Measurements from ENCODE around the gene RPL10A. TPM values are rescaled to one million over a fixed set of nuclear protein-coding genes. Genes with fewer than 3 reads are reported as not detected.

The RPL10A gene
- total and polyA plus RNA-seq, 2 of the 13 experiments (the other 11 are each of a cell fraction or from before 2014, with no cell fraction given): 1,854 to 2,726 TPM

GRCh38 chr6:35428421-35429149, 39.6 kb upstream of the RPL10A start (continued):
- no peak for TF ChIP-seq TRIM22 (IDR thresholded peaks at IDR 0.05)
- no peak; the same call in 1 of the 2 replicates for TF ChIP-seq KDM5B (CRISPR knock-in tag; IDR thresholded peaks at IDR 0.05; ENCODE audit: borderline replicate concordance)
- TF ChIP-seq GMEB1 (CRISPR knock-in tag; IDR thresholded peaks at IDR 0.05; ENCODE audit: borderline replicate concordance): peak; percentile 49; the same call in 1 of the 2 replicates
- TF ChIP-seq HDAC6 (IDR thresholded peaks at IDR 0.05; ENCODE audit: low read depth, low read length): no peak
- no peak for TF ChIP-seq BRF2 (CRISPR knock-in tag; IDR thresholded peaks at IDR 0.05)
- TF ChIP-seq JUN (CRISPR knock-in tag; IDR thresholded peaks at IDR 0.05): peak; percentile 59; the same call in 1 of the 2 replicates
- 0 out of 2 replicates have a peak, but pooled peaks have one; percentile 24 for TF ChIP-seq ZNF431 (CRISPR knock-in tag; IDR thresholded peaks at IDR 0.05; ENCODE audit: borderline replicate concordance, low read depth)
- 0 out of 2 replicates have a peak, but pooled peaks have one; percentile 23 for TF ChIP-seq ZNF605 (CRISPR knock-in tag; IDR thresholded peaks at IDR 0.05)
- TF ChIP-seq FIP1L1 (IDR thresholded peaks at IDR 0.05; ENCODE audit: borderline replicate concordance, insufficient read depth, low read depth, low read length): no peak
- TF ChIP-seq ZNF740 (CRISPR knock-in tag; IDR thresholded peaks at IDR 0.05): no peak
- TF ChIP-seq ZNF274 (CRISPR knock-in tag; IDR thresholded peaks at IDR 0.05): 0 out of 2 replicates have a peak, but pooled peaks have one; percentile 18
- no peak for TF ChIP-seq ZNF567 (CRISPR knock-in tag; IDR thresholded peaks at IDR 0.05; ENCODE audit: borderline replicate concordance)
- TF ChIP-seq FOXA3 (CRISPR knock-in tag; IDR thresholded peaks at IDR 0.05): peak; percentile 86
- no peak for TF ChIP-seq NFYC (CRISPR knock-in tag; IDR thresholded peaks at IDR 0.05)
- peak; percentile 45; the same call in 1 of the 2 replicates for TF ChIP-seq ZFP91 (CRISPR knock-in tag; IDR thresholded peaks at IDR 0.05; ENCODE audit: borderline replicate concordance)
- 0 out of 2 replicates have a peak, but pooled peaks have one; percentile 7 for TF ChIP-seq TGIF2 (CRISPR knock-in tag; IDR thresholded peaks at IDR 0.05)
- TF ChIP-seq SRY (CRISPR knock-in tag; IDR thresholded peaks at IDR 0.05): 0 out of 2 replicates have a peak, but pooled peaks have one; percentile 34
- no peak for TF ChIP-seq ZNF10 (CRISPR knock-in tag; IDR thresholded peaks at IDR 0.05; ENCODE audit: borderline replicate concordance, low read depth)
- no peak for TF ChIP-seq SNAPC5 (CRISPR knock-in tag; IDR thresholded peaks at IDR 0.05; ENCODE audit: borderline replicate concordance)
- peak; percentile 87 for TF ChIP-seq XRCC5 (optimal IDR thresholded peaks at IDR 0.05; ENCODE audit: low read length)
- TF ChIP-seq ZNF253 (CRISPR knock-in tag; IDR thresholded peaks at IDR 0.05; ENCODE audit: borderline replicate concordance): no peak
- TF ChIP-seq PPARG (CRISPR knock-in tag; conservative IDR thresholded peaks at IDR 0.05): peak; percentile 68
- no peak for TF ChIP-seq AGO2 (optimal IDR thresholded peaks at IDR 0.05; ENCODE audit: low read depth, low read length)
